Ectodermal cell (in vitro differentiated cells): Measurements from ENCODE around the gene ARRB1.
"Not testable (repeated sequence)": the region's sequence is repeated elsewhere in the genome, so short reads cannot be mapped to it uniquely, and the experiment has no call there.

ENCODE experiments used
- H3K27ac ChIP-seq: 2 replicates; pipeline ENCODE4 v1.7.0; 2013; ENCODE audit warnings: mild to moderate bottlenecking, low read depth, low read length; ENCODE audit not compliant: insufficient read depth, poor library complexity, severe bottlenecking
- H3K27me3 ChIP-seq: 2 replicates; pipeline ENCODE4 v1.7.0; 2013; ENCODE audit warnings: mild to moderate bottlenecking, low read length; ENCODE audit not compliant: insufficient read depth, control insufficient read depth, poor library complexity, severe bottlenecking
- H3K36me3 ChIP-seq: one replicate; pipeline ENCODE4 v1.7.0; 2013; ENCODE audit warnings: low read length; ENCODE audit not compliant: control insufficient read depth, insufficient read depth
- H3K4me1 ChIP-seq: one replicate; pipeline ENCODE4 v1.7.0; 2013; ENCODE audit warnings: low read length; ENCODE audit not compliant: control insufficient read depth, insufficient read depth
- H3K4me3 ChIP-seq: 2 replicates; pipeline ENCODE4 v1.7.0; 2013; ENCODE audit warnings: low read depth, low read length, control low read depth; ENCODE audit not compliant: insufficient read depth
- H3K9me3 ChIP-seq: 2 replicates; pipeline ENCODE4 v1.7.0; 2013; ENCODE audit warnings: mild to moderate bottlenecking, low read length, moderate library complexity; ENCODE audit not compliant: control insufficient read depth
- WGBS, 2 experiments: methylation state at CpG; one replicate each; pipeline ENCODE4 v1.1.7; 2013; ENCODE audit warnings: missing lambda C conversion rate in 2 of 2; 5-methylcytosine and 5-hydroxymethylcytosine counted together

ARRB1 gene

DNA sequence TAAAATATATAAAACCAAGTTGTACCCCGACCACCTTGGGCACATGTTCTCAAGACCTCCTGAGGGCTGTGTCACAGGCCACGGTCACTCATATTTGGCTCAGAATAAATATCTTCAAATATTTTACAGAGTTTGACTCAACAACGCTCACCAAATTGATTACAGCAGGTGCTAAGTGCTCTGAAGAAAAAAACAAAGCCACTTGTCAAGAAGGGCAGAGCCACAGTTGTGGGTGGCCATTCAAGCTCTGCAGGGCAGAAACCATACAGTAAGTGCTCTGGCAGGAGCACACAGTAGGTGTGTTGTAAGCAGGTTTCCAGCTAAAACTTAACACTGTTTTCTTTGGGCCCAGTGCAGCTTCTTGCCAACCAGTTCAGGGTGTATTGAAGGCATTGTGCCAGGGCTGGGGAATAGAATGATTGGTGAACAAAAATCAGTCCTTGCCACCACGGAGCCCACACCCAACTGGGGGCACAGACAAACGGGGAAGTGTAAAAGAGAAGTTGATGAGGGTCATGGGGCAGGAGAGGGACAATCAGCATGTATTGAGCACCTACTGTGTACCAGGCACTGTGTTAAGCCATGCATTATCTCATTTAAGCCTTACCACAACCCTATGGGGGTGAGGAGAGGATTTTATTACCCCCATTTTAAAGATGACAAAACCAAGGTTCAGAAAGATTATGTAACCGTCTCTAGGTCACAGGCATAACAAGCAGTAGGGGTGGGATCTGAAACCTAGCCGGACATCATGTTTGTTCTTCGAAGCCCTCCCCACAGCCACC is 18.2 kb downstream of the ARRB1 start:
- Histone ChIP-seq H3K4me3 (no peak overlapping the region), H3K27ac (no peak overlapping the region), H3K4me1 (peaks cover 15% of the 10 kb centered on the region), H3K9me3 (no peaks in the 10 kb centered on the region), H3K36me3 (no peaks in the 10 kb centered on the region), H3K27me3 (no peaks in the 10 kb centered on the region)
- 87% methylated on average over 8 of the region's 8 CpGs for WGBS, 2 experiments

DNA sequence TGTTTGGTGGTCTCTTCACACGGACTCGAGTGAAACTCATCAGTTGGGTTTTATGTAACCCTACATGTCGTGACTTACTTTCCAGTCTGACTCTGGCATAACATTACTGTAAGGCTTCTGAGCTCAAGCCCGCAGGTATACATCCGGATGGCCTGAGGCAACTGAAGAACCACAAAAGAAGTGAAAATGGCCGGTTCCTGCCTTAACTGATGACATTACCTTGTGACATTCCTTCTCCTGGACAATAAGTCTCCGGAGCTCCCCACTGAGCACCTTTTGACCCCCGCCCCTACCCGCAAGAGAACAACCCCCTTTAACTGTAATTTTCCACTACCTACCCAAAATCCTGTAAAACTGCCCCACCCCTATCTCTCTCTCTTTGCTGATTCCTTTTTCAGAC is 19.7 kb downstream of the ARRB1 start:
- H3K4me1 ChIP-seq: peaks cover 15% of the 10 kb centered on the region
- not testable (repeated sequence) for H3K27ac ChIP-seq, H3K4me3 ChIP-seq, H3K27me3 ChIP-seq, H3K9me3 ChIP-seq, H3K36me3 ChIP-seq
- 73 to 76% methylated on average over 9 of the region's 9 CpGs for WGBS, 2 experiments

DNA sequence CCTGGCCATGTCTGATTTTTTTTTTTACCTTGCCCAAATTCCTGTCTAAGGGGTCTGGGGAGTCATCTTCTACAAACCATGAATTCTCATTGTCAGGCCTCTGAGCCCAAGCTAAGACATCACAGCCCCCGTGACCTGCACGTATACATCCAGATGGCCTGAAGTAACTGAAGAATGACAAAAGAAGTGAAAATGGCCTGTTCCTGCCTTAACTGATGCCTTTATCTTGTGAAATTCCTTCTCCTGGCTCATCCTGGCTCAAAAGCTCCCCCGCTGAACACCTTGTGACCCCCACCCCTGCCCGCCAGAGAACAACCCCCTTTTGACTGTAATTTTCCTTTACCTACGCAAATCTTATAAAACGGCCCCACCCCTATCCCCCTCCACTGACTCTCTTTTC is 20.2 kb downstream of the ARRB1 start:
- not testable (repeated sequence) for H3K27ac ChIP-seq, H3K27me3 ChIP-seq

DNA sequence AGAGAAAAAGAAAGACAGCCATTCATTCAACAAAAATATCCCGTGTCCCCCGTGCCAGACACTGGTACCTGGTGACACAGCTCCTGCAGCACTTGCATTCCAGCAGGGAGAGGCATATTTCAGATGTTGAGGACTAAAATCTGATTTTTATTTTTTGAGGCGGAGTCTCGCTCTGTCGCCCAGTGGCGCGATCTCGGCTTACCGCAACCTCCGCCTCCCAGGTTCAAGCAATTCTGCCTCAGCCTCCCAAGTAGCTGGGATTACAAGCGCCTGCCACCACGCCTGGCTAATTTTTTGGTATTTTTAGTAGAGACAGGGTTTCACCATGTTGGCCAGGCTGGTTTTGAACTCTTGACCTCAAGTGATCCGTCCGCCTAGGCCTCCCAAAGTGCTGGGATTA is 20.6 kb downstream of the ARRB1 start:
- 95% methylated on average over 14 of the region's 14 CpGs for WGBS, 2 experiments
- H3K4me3 ChIP-seq, H3K27ac ChIP-seq, H3K36me3 ChIP-seq, H3K9me3 ChIP-seq, H3K27me3 ChIP-seq: not testable (repeated sequence)
- peaks cover 16% of the 10 kb centered on the region for H3K4me1 ChIP-seq

More for the DNA sequence above, 20.2 kb downstream of the ARRB1 start:
- H3K4me3 ChIP-seq, H3K36me3 ChIP-seq, H3K9me3 ChIP-seq: not testable (repeated sequence)
- peaks cover 15% of the 10 kb centered on the region for H3K4me1 ChIP-seq
- 82 to 86% methylated on average over 6 of the region's 6 CpGs for WGBS, 2 experiments

DNA sequence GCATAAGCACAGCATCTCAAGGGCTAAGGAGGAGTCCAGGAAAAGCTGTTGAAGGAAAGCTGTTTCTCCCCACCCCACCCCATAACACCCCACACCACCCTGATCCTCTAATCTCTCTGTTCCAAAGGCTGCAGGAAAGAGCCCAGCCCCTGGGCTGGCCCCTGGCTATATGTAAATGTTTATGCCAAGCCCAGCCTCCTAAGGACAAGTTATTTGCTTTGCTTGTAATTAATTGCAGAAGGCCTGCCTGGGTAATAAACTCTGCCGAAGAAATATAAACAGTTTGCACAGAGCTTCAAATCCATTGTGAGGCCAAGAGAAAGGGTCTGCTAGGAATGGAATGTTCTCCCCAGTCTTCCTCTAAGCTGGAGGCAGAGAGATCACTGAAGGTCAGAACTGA is 21.2 kb downstream of the ARRB1 start:
- H3K4me3 ChIP-seq: no peak overlapping the region
- H3K36me3 ChIP-seq: no peaks in the 10 kb centered on the region
- no peak overlapping the region for H3K27ac ChIP-seq
- H3K9me3 ChIP-seq: no peaks in the 10 kb centered on the region
- H3K4me1 ChIP-seq: peaks cover 18% of the 10 kb centered on the region
- WGBS, 2 experiments: 69 to 83% methylated on average over 1 of the region's 1 CpG
- no peaks in the 10 kb centered on the region for H3K27me3 ChIP-seq

DNA sequence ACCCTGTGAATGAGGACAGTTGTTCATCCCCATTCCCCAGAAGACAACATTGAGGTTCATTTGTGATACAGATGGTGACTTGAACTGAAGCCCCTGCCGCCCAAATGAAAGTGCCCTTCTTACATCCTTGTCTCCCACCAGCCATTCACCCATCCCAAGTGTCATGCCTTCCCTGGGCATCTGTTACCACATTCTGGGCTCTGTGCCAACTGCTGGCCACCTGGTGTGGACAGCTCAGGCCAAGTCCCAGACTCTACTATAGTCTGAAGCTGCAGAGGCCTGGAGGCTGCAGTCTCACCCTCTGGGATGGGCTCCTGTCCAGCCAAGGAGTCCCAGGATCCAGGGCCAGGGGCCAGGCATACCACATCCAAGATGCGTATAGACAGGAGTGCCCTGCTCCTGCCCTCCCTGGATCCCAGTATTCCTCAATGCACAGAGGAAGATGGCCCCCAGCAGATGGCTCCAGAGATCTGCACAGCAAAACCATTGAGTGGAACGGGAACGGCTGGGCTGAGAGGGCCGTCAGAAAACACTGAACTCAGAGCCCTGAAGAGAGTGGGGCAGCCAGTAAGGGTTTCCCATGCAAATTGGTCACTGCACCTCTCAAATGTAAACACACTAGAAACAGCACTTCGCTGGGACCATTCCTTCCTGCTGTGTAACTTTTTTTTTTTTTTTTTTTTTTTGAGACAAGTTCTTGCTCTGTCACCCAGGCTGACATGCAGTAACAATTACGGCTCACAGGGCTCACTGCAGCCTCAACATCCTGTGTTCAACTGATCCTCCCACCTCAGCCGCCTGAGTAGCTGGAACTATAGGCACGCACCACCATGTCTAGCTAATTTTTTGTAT is 22.8 kb downstream of the ARRB1 start:
- H3K4me3 ChIP-seq: no peak overlapping the region
- H3K36me3 ChIP-seq: no peaks in the 10 kb centered on the region
- no peaks in the 10 kb centered on the region for H3K27me3 ChIP-seq
- H3K27ac ChIP-seq: no peak overlapping the region
- 48 to 50% methylated on average over 9 of the region's 9 CpGs for WGBS, 2 experiments
- H3K4me1 ChIP-seq: peaks cover 10% of the 10 kb centered on the region
- no peaks in the 10 kb centered on the region for H3K9me3 ChIP-seq

DNA sequence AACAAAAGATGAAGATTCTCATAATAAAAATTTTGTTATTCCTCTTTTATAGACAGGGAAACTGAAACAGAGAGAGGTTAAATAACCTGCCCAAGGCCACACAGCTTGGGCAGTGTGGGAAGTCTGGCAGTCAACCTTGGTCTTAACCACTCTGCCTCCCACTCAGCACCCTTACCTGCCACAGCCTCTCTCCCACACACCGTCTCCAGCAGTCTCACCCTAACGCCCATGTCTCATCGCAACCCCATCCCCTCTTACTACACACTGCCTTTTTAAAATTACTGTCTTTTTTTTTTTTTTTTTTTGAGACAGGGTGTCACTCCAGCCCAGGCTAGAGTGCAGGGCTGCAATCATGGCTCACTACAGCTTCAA is 25.0 kb downstream of the ARRB1 start:
- Histone ChIP-seq H3K36me3 (no peaks in the 10 kb centered on the region), H3K27me3 (no peaks in the 10 kb centered on the region), H3K27ac (no peak overlapping the region), H3K4me3 (no peak overlapping the region), H3K9me3 (no peaks in the 10 kb centered on the region), H3K4me1 (peaks cover 10% of the 10 kb centered on the region)
- WGBS, 2 experiments: 90 to 92% methylated on average over 3 of the region's 3 CpGs

DNA sequence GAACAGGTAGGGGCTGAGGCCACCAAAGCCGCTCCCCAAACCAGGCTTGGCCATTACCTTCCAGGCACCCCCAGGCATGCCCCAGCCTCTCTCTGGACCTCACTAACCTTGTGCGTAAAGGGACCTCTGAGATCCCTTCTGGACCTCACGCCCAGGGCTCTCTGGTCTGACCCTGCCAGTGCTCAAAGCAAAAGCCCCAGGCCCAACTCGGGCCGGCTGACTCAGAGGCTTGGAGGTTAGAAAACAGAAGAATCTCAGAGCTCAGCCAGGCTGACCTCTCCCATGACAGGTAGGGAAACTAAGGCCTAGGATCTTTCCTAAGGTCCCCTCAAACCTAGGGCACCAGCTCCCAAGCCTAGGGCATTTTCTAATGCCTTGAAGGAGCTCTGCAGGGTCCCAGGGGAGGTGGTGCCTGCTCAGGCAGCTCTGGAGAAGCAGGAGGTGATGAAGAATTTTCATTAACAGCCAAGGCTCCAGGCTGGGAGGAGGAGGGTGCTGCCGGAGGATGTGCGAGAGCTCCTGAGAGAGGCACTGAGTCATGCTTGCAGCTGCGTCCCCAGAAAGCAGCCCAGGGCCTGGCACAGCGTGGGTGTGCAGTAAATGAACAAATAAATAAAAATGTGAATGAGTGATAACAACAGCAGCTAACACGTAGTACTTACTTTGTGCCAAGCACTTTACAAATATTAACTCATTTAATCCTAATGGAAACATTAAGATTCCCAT is 25.6 kb downstream of the ARRB1 start:
- Histone ChIP-seq H3K36me3 (no peaks in the 10 kb centered on the region), H3K9me3 (no peaks in the 10 kb centered on the region), H3K27ac (no peak overlapping the region), H3K27me3 (no peaks in the 10 kb centered on the region), H3K4me3 (no peak overlapping the region), H3K4me1 (peaks cover 10% of the 10 kb centered on the region)
- WGBS, 2 experiments: 83% methylated on average over 10 of the region's 10 CpGs

DNA sequence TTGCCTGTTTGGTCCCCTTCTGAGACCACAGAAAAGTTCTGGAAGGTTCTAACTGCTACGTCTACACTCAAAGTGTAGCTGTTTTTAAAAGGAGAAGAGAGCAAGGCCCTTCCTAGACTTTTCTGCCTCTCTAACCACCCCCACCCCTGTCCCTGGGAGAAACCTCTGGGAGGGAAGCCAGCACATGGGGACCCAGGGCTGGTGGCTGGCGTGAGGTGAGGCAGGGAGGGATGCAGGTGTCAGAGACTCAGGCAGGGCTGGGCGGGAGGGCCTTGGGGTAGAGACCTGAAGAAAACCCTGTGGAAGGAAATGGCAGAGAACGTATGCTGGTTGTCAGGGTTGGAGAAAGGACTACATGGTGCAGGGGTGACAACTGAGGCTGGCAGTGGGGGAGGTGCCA is 26.7 kb downstream of the ARRB1 start:
- Histone ChIP-seq H3K36me3 (no peaks in the 10 kb centered on the region), H3K4me3 (no peak overlapping the region), H3K27ac (no peak overlapping the region), H3K27me3 (no peaks in the 10 kb centered on the region), H3K9me3 (no peaks in the 10 kb centered on the region), H3K4me1 (peaks cover 5% of the 10 kb centered on the region)
- WGBS, 2 experiments: 68 to 73% methylated on average over 4 of the region's 4 CpGs

DNA sequence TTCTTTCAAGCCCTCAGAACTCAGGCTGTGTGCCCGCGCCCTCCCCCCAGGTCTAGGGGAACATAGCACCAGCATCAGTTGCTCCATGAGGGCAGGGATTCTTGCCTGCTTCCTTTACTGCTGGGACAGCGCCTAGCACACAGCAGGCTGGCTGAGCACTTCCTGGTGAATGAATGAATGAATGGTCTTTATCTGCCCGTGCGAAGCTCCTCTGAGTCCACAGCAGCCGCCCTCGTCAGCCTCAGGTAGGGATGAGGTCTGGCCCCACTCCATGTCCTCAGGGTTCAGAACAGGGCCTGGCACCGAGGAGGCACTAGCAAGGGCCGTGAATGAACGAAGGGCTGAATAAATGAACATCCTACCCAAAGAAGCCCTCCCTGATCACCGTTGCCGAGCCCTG is 27.3 kb downstream of the ARRB1 start:
- no peak overlapping the region for H3K4me3 ChIP-seq
- H3K27ac ChIP-seq: no peak overlapping the region
- H3K27me3 ChIP-seq: no peaks in the 10 kb centered on the region
- H3K36me3 ChIP-seq: no peaks in the 10 kb centered on the region
- peaks cover 4% of the 10 kb centered on the region for H3K4me1 ChIP-seq
- H3K9me3 ChIP-seq: no peaks in the 10 kb centered on the region
- WGBS, 2 experiments: 92% methylated on average over 12 of the region's 12 CpGs
